ENCODE measurements around the gene RAB37. TPM values are rescaled to one million over a fixed set of nuclear protein-coding genes. Genes with fewer than 3 reads are reported as not detected.

The RAB37 gene
- total and polyA plus RNA-seq, 9 of the 15 experiments (the other 6 are each of a cell fraction or from before 2014, with no cell fraction given): 0.03 to 0.27 (median 0.11) TPM; not detected in 4

- intact Hi-C loops (cut with micrococcal nuclease) (no loop called here), in situ Hi-C loops (cut with MboI) (no loop called here)
- Histone ChIP-seq H3K9me1 (ENCODE audit: control insufficient read depth, insufficient read depth, low read length) (no peaks in the 10 kb centered on the region), H3K4me3 (no peak overlapping the region), H2AFZ (ENCODE audit: low read depth, low read length) (no peak overlapping the region), H3K79me2 (ENCODE audit: control insufficient read depth, insufficient read depth, low read length) (no peaks in the 10 kb centered on the region), H3K9ac (ENCODE audit: insufficient read depth in 1 of 2, low read depth in 2 of 2, low read length in 2 of 2) (no peak overlapping the region), H3K4me2 (ENCODE audit: insufficient read depth, low read length) (no peak overlapping the region), H3K27ac (ENCODE audit: extremely low read depth, low read depth, low read length) (no peak overlapping the region), H3K36me3 (ENCODE audit: control insufficient read depth, insufficient read depth, low read length) (no peaks in the 10 kb centered on the region), H3K4me1 (replicated peaks in 1 of 2; ENCODE audit: control insufficient read depth in 2 of 2, insufficient read depth in 2 of 2, low read length in 2 of 2) (no peaks in the 10 kb centered on the region), H3K9me3 (replicated peaks; ENCODE audit: control insufficient read depth, insufficient read depth, low read depth, low read length) (no peaks in the 10 kb centered on the region), H4K20me1 (replicated peaks; ENCODE audit: control insufficient read depth, insufficient read depth, low read length) (no peaks in the 10 kb centered on the region), H3K27me3 (ENCODE audit: control insufficient read depth in 2 of 2, insufficient read depth in 2 of 2, low read length in 2 of 2) (peaks cover 10 to 57% of the 10 kb centered on the region in 2 experiments; a peak in 4 of 5 replicates)
- DNase-seq (ENCODE audit: extremely low read depth in 1 of 4, low spot score in 3 of 4): no peak
- ChIA-PET POLR2A (interaction anchor here (0.6 to 1.3 kb wide), 3 partner anchors 14 to 1269 kb away, joined by 3 read pairs; no protein-coding TSS in a partner anchor), CTCF (ENCODE audit: low intra/inter-chr PET ratio) (no interaction called here)
- peak; percentile 11; the same call in 1 of the 2 replicates for TF ChIP-seq ATF3 (IDR thresholded peaks at IDR 0.05)
- TF ChIP-seq ATF3 (CRISPR knock-in tag; conservative IDR thresholded peaks at IDR 0.05): no peak
- TF ChIP-seq CXXC5 (CRISPR knock-in tag; IDR thresholded peaks at IDR 0.05): no peak
- FAIRE-seq: no peak
- ATAC-seq: no peak
- no TSS peak for BruUV-seq (replicated peaks)
- WGBS (ENCODE audit: insufficient coverage, low coverage, missing lambda C conversion rate): 0% methylated on average over 9 of the region's 9 CpGs
Observed at GRCh38 chr17:74699236-74699635, 37.8 kb upstream of the RAB37 start.

GRCh38 chr17:74702116-74702871 is 34.8 kb upstream of the RAB37 start:
- ATAC-seq (no peak), FAIRE-seq (no peak), DNase-seq (ENCODE audit: extremely low read depth in 1 of 4, low spot score in 3 of 4) (no peak)
- in situ Hi-C loops (cut with MboI) (no loop called here), intact Hi-C loops (cut with micrococcal nuclease) (no loop called here)
- ChIA-PET CTCF (ENCODE audit: low intra/inter-chr PET ratio) (no interaction called here), POLR2A (interaction anchor here (0.6 to 1.1 kb wide), 6 partner anchors 9 to 568 kb away, joined by 3 to 4 read pairs (median 3); partner anchors contain the start of gene BTBD17)
- H3K27ac ChIP-seq (ENCODE audit: extremely low read depth, low read depth, low read length): no peak overlapping the region
- H4K20me1 ChIP-seq (replicated peaks; ENCODE audit: control insufficient read depth, insufficient read depth, low read length): peaks cover 4% of the 10 kb centered on the region
- H3K36me3 ChIP-seq (ENCODE audit: control insufficient read depth, insufficient read depth, low read length): no peaks in the 10 kb centered on the region
- H3K79me2 ChIP-seq (ENCODE audit: control insufficient read depth, insufficient read depth, low read length): no peaks in the 10 kb centered on the region
- H3K9me1 ChIP-seq (ENCODE audit: control insufficient read depth, insufficient read depth, low read length): no peaks in the 10 kb centered on the region
- H3K4me2 ChIP-seq (ENCODE audit: insufficient read depth, low read length): no peak overlapping the region
- no peaks in the 10 kb centered on the region for H3K4me1 ChIP-seq (replicated peaks in 1 of 2; ENCODE audit: control insufficient read depth in 2 of 2, insufficient read depth in 2 of 2, low read length in 2 of 2)
- H3K27me3 ChIP-seq (ENCODE audit: control insufficient read depth in 2 of 2, insufficient read depth in 2 of 2, low read length in 2 of 2): peaks cover 8 to 50% of the 10 kb centered on the region in 2 experiments; a peak in 4 of 5 replicates
- no peak overlapping the region for H2AFZ ChIP-seq (ENCODE audit: low read depth, low read length)
- no peaks in the 10 kb centered on the region for H3K9me3 ChIP-seq (replicated peaks; ENCODE audit: control insufficient read depth, insufficient read depth, low read depth, low read length)
- H3K9ac ChIP-seq (ENCODE audit: insufficient read depth in 1 of 2, low read depth in 2 of 2, low read length in 2 of 2): no peak overlapping the region
- no peak overlapping the region for H3K4me3 ChIP-seq
- 1% methylated on average over 9 of the region's 9 CpGs for WGBS (ENCODE audit: insufficient coverage, low coverage, missing lambda C conversion rate)
- BruUV-seq (replicated peaks): no TSS peak
- TF ChIP-seq EGR1 (conservative IDR thresholded peaks at IDR 0.05): 0 out of 2 replicates have a peak, but pooled peaks have one; percentile 30
- no peak for TF ChIP-seq SMAD2 (IDR thresholded peaks at IDR 0.05; ENCODE audit: low read depth, low read length)
- no peak for TF ChIP-seq STAT5A (IDR thresholded peaks at IDR 0.05; ENCODE audit: borderline replicate concordance, low read length)
- TF ChIP-seq FOXK1 (CRISPR knock-in tag; IDR thresholded peaks at IDR 0.05; ENCODE audit: borderline replicate concordance): no peak
- no peak for TF ChIP-seq BDP1 (IDR thresholded peaks at IDR 0.05; ENCODE audit: insufficient read depth, insufficient read length)
- no peak for TF ChIP-seq KLF6 (CRISPR knock-in tag; IDR thresholded peaks at IDR 0.05; ENCODE audit: borderline replicate concordance)
- 0 out of 2 replicates have a peak, but pooled peaks have one; percentile 57 for TF ChIP-seq ZFP91 (CRISPR knock-in tag; IDR thresholded peaks at IDR 0.05)
- TF ChIP-seq ZNF696 (CRISPR knock-in tag; conservative IDR thresholded peaks at IDR 0.05): no peak
- TF ChIP-seq BCOR (IDR thresholded peaks at IDR 0.05): peak; percentile 51; the same call in 1 of the 2 replicates
- TF ChIP-seq RBFOX2 (IDR thresholded peaks at IDR 0.05; ENCODE audit: low read depth, low read length): no peak

Measured in K562 (cell line).